GM19455 (cell line): ENCODE results near the gene CEACAM16.
A peak's percentile ranks its signal among the peaks of the same experiment; 100 is the strongest.

ENCODE experiments used
- ATAC-seq: cut with Tn5 transposase; IDR thresholded peaks from one replicate; pipeline ENCODE4 v1.9.1; 2021; ENCODE audit not compliant: unreplicated experiment

The CEACAM16 gene

DNA sequence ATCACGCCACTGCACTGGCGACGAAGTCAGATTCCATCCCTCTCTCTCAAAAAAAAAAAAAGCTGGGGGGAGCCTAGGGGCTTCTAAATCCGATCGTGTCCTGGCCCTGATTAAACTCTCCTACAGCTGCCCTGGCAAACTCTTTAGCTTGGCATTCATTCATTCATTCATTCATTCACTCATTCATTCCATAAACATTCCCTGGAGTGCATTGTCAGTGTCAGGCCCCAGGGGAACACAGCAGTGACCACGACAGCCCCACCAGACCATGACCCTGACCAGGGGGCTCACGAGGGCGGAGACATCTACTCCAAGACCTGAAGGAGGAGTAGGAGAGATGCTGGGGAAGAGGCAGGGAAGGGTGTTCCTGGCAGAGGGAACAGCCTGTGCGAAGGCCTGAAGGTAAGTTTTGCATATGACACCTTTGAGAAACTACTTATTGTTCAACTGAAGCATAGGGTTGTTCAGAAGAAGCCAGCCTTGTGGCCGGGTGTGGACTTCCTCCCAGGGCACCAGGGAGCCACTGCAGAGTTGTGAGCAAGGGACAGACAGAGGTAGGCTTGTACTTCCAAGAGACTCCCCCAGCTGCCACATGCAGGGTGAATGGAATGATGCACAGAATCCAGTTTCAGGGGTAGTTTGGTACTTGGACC, 24.5 kb downstream of the CEACAM16 start:
- ATAC-seq: peak; percentile 33

DNA sequence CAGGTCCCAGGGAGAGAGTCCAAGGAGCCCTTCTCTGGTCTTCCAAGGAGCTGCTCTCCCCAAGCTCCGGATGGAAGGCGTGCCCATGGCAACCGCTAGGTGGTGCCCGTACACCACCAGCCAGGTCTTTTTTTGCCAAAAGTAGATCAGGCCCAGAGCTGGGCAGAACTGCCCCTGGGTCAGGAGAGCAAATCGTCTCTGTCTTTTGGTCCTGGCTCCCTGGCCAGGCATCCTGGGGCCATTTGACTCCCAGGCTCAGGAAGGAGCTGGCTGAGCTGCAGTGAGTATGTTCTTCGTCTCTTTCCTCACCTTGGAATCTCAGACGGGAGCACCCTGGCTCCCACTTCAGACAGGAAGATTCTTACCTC, 25.0 kb downstream of the CEACAM16 start:
- peak; percentile 74 for ATAC-seq

DNA sequence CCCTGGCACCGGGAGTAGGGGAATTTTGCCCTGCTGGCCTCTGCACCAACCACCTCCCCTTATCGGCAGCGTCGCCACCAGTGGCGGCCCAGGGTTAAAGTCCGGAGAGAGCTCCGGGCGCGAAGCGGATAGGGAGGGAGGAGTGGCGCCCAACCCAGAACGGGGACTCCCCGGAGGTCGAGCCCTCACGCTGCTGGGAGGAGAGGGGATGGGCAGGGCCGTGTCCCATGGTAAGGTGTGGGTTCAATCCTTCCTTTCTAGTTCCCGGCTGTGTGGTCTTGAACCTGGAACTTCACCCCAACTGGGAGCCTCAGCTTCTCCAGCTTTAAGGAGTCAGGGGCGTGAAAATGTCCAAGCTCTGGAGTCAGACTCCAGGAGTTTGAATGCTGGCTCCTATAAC, 26.3 kb downstream of the CEACAM16 start:
- no peak for ATAC-seq

DNA sequence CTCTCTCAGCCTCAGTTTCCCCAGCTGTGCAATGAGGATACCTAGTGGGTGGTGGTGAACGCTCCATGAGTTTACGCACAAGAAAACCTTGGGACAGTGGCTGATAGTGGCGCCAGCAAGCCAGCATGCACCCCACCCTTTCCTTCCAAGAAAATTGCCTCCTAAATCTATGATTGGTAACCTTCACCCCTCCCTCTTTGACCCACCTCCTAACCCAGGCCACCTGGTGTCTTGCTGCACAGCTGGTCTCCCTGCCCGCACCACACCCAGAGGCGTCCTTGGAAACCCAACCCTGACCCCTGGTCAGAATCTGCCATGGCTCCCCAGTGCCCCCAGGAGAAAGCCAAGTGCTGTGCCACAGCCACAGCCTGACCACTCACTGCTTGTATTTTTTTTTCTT, 26.7 kb downstream of the CEACAM16 start:
- no peak for ATAC-seq

DNA sequence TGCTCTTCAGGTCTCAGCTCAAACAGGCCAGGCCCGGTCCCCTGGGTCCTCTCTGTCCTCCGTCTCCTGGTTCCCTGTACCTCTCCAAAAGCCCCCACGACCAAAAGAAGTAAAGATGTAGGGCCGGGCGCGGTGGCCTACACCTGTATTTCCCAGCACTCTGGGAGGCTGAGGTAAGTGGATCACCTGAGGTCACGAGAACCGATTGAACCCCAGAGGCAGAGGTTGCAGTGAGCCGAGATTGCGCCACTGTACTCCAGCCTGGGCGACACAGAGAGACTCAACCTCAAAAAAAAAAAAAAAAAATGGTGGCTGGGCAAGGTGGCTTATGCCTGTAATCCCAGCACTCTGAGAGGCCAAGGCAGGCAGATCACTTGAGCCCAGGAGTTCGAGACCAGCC, 27.5 kb downstream of the CEACAM16 start:
- ATAC-seq: no peak

DNA sequence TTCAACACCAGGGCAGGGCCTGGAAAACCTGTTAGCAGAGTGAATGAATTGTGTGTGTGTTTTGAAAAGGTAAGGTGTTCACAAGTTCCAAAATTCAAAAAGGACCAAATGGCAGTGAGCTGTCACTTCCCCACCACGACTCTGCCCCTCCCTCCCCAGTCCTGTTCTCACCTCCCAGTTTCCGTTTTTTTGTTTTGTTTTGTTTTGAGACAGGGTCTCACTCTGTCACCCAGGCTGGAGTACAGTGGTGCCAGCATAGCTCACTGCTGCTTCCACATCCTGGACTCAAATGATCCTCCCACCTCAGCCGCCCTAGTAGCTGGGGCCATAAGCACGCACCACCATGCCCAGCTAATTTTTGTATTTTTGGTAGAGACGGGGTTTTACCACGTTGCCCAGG, 29.2 kb downstream of the CEACAM16 start:
- no peak for ATAC-seq

DNA sequence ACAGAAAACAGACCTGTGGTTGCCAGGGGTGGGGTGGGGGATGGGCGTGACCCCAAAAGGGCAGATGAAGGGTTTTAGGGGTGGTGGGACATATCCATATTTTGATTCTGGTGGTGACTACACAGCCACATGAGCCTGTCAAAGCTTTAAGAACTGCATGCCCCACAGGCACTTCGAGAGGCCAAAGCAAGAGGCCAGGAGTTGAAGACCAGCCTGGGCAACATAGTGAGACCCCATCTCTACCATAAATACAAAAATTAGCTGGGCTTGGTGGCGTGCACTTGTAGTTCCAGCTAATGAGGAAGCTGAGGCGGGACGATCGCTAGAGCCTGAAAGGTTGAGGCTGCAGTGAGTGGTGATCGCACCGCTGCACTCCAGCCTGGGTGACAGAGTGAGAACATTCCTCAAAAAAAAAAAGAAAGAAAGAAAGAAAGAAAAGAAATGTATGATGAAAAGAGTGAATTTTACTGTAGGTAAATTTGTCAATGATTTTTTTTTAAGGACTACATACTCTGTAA, 30.6 kb downstream of the CEACAM16 start:
- no peak for ATAC-seq

DNA sequence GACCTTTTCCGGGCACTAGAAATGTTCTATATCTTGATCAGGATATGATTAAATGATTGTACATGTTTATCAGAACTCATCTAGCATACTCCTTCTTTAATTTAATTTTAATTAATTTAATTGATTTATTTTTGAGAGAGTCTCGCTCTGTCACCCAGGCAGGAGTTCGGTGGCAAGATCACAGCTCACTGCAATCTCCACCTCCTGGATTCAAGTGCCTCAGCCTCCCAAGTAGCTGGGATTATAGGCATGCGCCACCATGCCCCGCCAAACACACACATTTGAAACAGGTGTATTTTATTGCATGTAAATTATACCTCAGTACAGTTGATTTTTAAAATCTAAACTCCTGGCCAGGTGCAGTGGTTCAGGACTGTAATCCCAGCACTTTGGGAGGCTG, 32.1 kb downstream of the CEACAM16 start:
- ATAC-seq: no peak

DNA sequence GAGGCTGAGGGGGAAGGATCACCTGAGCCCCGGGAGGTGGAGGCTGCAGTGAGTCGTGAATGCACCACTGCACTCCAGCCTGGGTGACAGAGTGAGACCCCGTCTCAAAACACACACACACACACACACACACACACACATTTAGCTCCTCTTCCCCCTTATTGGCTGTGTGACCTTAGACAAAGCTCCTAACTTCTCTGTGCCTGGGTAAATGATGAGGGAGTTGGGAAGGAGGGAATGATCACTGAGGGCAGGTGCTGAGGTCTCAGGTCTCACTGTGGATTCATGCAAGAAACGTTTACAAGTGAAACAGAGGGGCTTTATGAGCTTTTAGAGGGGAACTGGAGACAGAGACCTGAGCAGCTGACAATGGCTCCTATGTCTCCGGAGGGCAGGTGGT, 32.7 kb downstream of the CEACAM16 start:
- ATAC-seq: no peak

DNA sequence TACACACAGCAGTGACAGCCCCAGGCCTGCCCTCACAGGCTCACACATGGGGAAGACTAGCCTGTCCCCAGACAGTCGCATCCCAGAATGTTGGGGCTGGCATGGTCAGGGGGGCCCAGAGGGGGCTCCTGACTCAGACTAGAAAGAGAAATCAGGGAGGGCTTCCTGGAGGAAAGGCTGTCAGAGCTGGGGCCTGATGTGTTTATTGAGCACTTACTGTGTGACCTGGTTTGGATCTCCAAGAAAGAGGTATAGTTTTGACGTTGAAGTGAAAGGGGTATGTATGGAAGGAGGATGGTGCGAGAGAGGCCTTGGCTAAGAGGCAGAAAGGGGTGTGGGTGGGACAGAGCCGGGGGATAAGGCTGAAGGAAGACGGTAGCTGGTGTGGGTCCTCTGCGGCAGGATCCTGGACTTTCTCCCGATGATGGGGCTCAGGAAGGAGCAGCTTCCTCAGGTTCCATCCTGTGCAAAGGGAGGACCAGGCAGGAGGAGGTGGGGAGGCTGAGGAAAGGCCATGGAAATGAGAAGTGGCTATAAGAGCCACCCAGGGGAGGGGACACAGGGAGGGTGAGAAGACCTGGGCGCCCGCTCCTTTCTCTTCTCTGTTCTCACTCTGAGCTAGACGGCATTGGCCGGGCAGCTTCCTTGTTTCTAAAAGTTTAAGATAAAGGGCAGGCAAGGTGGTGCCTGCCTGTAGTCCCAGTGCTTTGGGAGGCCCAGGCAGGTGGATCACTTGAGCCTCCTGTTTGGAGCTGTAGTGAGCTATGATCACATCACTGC, 33.5 kb downstream of the CEACAM16 start:
- ATAC-seq: no peak

DNA sequence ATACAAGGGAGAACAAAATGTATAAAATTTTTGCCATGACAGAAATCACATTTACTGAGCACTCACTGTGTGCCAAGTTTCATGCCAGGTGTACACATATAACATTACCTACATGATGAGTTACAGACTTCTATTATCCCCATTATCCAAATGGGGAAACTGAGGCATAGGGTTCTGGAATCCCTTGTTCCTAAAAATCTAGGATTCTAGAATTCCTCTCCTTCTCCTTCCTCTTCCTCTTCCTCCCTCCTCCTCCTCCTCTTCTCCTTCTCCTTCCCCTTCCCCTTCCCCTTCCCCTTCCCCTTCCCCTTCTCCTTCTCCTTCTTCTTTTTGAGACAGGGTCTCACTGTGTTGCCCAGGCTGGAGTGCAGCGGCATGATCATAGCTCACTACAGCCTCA, 35.4 kb downstream of the CEACAM16 start:
- no peak for ATAC-seq

DNA sequence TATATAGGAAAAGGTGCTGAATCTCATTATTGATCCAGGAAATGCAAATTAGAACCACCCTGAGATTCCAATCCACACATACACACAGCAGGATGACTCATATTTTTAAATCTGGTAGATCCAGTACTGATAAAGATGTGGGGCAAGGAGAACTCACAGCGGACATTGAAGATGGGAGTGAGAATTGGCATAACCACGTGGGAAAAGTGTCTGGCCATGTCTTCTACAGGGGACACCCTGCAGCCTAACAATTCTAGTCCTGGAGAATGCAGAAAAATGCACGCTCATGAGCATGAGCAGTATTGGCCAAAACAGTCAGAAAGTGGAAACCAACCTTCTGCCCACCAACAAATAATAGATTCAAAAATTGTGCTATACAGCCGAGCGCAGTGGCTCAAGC, 36.1 kb downstream of the CEACAM16 start:
- no peak for ATAC-seq

DNA sequence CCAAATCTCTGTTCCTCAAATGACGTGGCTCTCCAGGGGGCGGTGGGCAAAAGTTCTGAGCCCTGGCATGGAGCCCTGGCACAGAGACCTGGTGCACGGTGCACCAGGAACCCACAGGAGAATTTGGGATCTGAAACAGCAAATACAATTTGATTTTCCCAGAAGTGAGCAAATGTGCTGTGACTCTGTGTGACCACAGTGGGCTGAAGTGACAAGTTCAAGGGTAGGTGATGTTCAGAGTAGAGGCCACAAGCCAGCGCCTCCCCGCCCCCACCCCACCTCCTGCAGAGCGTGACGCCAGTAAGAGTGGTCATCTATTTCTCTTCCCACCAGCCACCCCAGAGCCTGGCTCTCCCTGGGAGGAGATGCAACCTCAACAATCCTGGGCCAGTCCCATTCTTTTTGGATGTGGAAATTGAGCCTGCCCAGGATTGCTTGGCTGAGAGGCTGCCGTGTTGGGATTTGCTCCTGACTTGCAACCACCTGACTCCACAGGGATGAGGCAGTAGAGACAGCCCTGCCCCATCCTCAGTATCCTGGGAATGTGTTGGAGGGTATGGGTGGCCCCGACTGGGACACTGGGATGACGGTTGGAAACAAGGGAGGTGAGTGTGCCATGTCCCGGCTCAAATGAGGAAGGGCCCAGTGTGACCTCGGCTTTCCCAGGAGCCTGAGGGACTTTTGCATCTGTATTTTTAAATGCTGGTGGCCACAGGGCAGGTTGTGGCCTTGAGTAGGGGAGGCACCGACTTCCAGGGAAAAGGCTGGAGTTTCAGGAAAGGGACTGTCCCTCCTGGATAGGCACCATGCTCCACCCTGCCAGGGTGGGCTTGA, 38.5 kb downstream of the CEACAM16 start:
- no peak for ATAC-seq

DNA sequence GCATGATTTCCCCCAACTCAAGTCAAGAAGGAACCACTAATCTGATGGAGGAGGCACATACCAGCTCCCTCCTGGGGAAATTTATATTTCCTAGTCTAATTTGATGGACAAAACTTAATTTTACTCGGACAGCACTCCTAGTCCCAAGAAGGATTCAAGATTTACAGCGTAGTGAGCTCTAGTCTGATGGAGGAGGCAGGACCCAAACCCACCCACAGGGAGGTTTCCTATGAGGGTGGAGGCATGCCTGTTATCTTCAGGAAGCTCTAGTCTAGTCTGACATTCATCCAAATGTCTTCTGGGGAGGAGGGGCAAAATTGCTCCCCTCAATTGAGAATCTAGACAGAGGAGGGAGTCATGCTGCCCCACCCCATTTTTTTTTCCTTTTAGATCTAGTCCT, 39.2 kb downstream of the CEACAM16 start:
- no peak for ATAC-seq

DNA sequence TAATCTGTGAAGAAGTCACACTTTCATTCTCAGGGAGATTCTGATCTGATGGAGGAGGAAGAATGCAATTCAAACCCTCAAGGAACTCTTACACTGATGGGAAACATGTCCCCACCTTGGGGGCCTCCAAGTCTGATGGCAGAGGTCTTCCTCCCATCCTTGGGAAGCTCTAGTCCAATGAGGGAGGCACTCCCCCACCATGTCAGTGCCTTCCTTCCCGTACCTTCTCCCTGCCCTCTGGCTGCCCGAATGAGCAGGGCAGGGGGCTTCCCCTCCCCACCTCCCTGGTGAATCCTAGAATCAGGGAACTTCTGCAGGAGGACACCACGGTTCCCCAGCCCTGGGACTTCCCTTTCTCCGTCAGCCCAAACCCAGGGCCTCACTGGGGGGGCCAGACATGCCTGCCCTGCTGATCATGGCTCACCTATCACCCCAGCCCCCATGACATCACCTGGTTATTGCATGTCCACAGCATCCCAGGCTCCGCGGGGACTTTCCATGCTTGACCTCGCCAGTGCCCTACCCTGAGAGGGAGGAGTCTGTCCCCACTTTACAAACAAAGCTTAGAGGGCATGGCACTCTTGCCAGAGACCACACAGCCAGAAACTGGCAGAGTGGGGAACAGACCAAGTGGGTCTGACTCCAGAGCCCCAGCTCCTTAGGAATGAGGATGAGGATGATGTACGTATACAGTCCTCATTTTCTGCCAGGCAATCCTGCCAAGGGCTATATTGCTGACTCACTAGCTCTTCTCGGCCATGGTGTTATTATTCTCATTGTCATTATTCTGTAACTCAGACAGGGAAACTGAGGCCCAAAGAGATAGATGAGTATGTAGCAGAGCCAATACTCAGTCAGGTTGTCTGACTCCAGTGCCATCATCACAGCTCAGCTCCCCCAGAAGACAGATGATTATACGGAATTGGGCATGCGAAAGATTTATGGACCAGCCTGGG, 39.9 kb downstream of the CEACAM16 start:
- no peak for ATAC-seq

DNA sequence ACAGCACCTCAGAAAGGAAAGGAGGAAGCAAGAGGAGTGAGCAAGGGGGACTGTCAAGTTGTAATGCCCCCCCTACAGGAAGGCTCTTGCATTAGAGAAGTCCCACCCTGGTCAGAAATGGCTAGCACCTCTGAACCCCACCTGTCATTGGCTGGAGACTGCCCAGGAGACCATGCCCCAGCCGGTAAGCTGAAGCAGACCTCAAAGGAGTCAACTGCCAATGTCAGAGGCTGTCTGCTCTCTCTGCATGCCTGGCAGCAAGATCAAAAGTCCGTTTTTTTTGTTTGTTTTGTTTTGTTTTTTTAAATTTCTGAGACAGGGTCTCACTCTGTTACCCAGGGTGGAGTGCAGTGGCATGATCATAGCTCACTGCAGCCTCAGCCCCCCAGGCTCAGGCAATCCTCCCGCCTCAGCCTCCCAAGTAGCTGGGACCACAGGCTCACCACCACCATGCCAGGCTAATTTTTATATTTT, 41.4 kb downstream of the CEACAM16 start:
- no peak for ATAC-seq

DNA sequence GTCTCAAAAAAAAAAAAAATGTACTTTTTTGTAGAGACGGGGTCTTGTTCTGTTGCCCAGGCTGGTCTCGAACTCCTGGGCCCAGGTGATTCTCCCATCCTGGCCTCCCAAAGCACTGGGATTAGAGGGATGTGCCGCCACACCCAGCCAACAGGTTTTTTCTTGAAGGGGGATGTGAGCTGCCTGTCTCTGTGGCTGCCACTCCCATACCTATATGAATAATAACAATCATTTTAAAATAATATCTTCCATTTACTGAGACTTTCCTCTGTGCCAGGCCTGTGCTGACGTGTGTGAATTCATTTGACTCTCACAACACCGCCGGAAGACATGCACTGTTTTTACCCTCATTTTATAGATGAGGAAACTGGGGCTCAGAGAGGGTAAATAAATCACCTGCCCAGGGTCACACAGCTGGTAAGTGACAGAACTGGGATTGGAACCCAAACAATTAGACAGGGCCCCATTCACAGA, 42.3 kb downstream of the CEACAM16 start:
- no peak for ATAC-seq

DNA sequence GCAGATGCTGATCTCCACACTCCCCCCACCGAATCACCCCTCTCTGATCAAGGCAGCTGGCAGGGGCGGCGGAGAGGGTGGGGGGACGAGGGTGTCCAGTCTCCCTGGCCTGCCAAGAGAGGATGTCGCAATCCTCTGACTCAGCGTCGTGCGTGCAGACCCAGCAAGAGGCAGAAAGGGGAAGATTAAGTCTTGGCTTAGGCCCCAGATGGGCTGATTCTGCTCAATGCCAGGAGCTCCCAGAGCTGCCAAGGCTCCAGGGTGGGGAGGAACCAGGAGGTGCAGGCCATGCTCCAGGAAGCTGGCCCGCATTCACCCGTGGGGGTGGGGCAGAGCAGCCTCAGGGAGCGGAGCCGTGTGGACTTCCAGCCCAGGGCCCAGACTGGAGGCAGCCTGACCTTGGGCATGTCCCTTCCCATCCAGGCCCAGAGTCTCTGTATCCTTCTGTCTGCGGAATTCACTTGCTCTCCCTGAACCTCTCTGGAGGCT, 42.9 kb downstream of the CEACAM16 start:
- no peak for ATAC-seq

DNA sequence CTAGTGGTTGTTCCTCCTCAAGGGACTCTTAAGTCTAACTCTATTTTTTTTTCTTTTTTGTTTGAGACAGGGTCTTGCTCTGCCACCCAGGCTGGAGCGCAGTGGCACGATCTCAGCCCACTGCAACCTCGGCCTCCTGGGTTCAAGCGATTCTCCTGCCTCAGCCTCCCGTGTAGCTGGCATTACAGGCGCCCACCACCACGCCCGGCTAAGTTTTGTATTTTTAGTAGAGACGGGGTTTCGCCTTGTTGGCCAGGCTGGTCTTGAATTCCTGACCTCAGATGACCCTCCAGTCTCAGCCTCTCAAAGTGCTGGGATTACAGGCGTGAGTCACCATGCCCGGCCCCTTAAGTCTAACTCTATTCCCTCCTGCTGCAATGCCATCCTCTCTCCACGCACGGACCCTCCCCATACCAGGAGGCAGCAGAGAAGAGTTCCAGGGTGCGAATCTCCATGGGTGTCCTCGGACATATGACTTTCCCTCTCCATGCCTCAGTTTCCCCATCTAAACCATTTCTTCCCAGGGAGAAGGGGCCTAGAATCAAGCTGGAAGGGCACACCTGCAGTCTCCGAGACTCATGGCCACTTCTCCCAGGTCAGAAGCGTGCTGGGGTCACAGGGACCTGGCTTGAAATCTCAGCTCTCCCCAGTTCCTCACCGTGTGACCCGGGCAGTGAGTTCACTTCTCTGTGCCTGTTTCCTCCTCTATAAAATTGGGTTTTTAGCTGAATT, 43.5 kb downstream of the CEACAM16 start:
- ATAC-seq: no peak
